Measurements from ENCODE around the gene DOK3. TPM values are rescaled to one million over a fixed set of nuclear protein-coding genes. Genes with fewer than 3 reads are reported as not detected.

Gene DOK3
- total RNA-seq, 2 experiments from 2014 or later = 3.3 to 5.7 TPM

DNA sequence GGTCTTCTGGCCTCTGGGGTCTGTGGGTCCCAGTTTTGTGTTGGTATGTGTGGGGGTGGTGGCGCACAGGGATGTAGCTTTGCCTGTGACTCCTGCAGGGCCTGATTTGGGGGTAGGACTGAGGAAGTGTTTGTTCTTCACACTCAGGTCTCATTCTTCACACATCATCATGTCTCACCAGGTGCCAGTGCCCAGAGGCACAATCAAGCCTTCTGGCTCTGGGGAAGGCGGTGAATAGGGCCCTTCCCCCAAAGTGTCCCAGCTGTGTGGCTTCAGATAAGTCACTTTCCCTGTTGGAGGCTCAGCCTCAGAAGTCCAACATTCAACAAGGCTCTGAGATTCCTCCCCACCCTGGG lies 41.3 kb downstream of the DOK3 start:
- Mint-ChIP-seq H3K36me3 (peaks cover 19% of the 10 kb centered on the region), H3K27ac (peak overlapping the region; percentile 18), H3K4me3 (no peak overlapping the region), H3K4me1 (peaks cover 32% of the 10 kb centered on the region), H3K9me3 (ENCODE audit: low read depth) (no peaks in the 10 kb centered on the region), H3K27me3 (no peaks in the 10 kb centered on the region)
- CTCF ChIA-PET = interaction anchor here (2.2 to 9.1 kb wide), 3 partner anchors 11 to 30 kb away, joined by 9 to 136 read pairs (median 53); partner anchors contain the start of gene PDLIM7
- ATAC-seq (no peak), DNase-seq (no peak)

DNA sequence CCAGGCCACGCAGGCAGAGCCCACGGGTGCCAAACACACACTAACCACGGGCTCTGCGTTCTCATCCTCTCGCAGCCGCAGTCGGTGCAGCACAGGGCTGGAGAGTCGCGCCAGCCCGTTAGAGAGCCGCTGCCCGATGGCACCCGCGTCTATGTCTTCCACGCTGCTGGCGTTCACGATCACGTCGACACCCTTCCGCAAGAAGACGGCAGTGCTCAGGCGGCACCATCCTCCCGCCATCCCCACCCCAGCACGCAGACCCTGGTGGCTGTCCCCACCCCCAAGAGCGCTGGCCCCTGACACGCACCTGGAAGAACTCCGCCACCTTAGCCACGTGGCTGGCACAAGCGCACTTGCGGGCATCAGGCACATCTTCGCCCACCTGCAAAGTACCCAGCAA lies 42.2 kb downstream of the DOK3 start:
- DNase-seq (no peak), ATAC-seq (no peak)
- H3K4me3 Mint-ChIP-seq = no peak overlapping the region
- peaks cover 19% of the 10 kb centered on the region for H3K36me3 Mint-ChIP-seq
- CTCF ChIA-PET = interaction anchor here (1.1 to 6.2 kb wide), 2 partner anchors 13 to 77 kb away, joined by 4 to 53 read pairs; no protein-coding TSS in a partner anchor
- no peaks in the 10 kb centered on the region for H3K9me3 Mint-ChIP-seq (ENCODE audit: low read depth)
- H3K27ac Mint-ChIP-seq = no peak overlapping the region
- no peaks in the 10 kb centered on the region for H3K27me3 Mint-ChIP-seq
- H3K4me1 Mint-ChIP-seq = peaks cover 41% of the 10 kb centered on the region

GRCh38 chr5:177466861-177467260 lies 42.8 kb downstream of the DOK3 start:
- H3K9me3 Mint-ChIP-seq (ENCODE audit: low read depth) = no peaks in the 10 kb centered on the region
- H3K4me3 Mint-ChIP-seq = no peak overlapping the region
- ATAC-seq (no peak), DNase-seq (no peak)
- CTCF ChIA-PET = interaction anchor here (1.1 to 2.6 kb wide), 5 partner anchors 10 to 76 kb away, joined by 3 to 16 read pairs (median 6); no protein-coding TSS in a partner anchor
- peaks cover 43% of the 10 kb centered on the region for H3K4me1 Mint-ChIP-seq
- no peaks in the 10 kb centered on the region for H3K27me3 Mint-ChIP-seq
- H3K27ac Mint-ChIP-seq = no peak overlapping the region
- H3K36me3 Mint-ChIP-seq = peaks cover 19% of the 10 kb centered on the region

- no peak for DNase-seq
- H3K9me3 Mint-ChIP-seq (ENCODE audit: low read depth) = no peaks in the 10 kb centered on the region
- H3K27me3 Mint-ChIP-seq = no peaks in the 10 kb centered on the region
- H3K4me1 Mint-ChIP-seq = peaks cover 32% of the 10 kb centered on the region
- CTCF ChIA-PET = interaction anchor here (1.1 to 2.6 kb wide), 4 partner anchors 8 to 76 kb away, joined by 4 to 16 read pairs (median 9); no protein-coding TSS in a partner anchor
- peaks cover 23% of the 10 kb centered on the region for H3K36me3 Mint-ChIP-seq
- H3K27ac Mint-ChIP-seq = no peak overlapping the region
- no peak for ATAC-seq
- no peak overlapping the region for H3K4me3 Mint-ChIP-seq
Measured at GRCh38 chr5:177465044-177465443, 44.6 kb downstream of the DOK3 start.

- H3K27ac Mint-ChIP-seq = peak overlapping the region; percentile 84
- CTCF ChIA-PET = interaction anchor here (0.9 to 13.4 kb wide), 5 partner anchors 10 to 59 kb away, joined by 3 to 193 read pairs (median 9); partner anchors contain the start of gene PDLIM7
- ATAC-seq (peak; percentile 17), DNase-seq (peak; percentile 59)
- H3K27me3 Mint-ChIP-seq = no peaks in the 10 kb centered on the region
- no peaks in the 10 kb centered on the region for H3K9me3 Mint-ChIP-seq (ENCODE audit: low read depth)
- H3K4me1 Mint-ChIP-seq = peaks cover 32% of the 10 kb centered on the region
- no peak overlapping the region for H3K4me3 Mint-ChIP-seq
- peaks cover 21% of the 10 kb centered on the region for H3K36me3 Mint-ChIP-seq
Measured at GRCh38 chr5:177462021-177462670, 47.5 kb downstream of the DOK3 start.

DNA sequence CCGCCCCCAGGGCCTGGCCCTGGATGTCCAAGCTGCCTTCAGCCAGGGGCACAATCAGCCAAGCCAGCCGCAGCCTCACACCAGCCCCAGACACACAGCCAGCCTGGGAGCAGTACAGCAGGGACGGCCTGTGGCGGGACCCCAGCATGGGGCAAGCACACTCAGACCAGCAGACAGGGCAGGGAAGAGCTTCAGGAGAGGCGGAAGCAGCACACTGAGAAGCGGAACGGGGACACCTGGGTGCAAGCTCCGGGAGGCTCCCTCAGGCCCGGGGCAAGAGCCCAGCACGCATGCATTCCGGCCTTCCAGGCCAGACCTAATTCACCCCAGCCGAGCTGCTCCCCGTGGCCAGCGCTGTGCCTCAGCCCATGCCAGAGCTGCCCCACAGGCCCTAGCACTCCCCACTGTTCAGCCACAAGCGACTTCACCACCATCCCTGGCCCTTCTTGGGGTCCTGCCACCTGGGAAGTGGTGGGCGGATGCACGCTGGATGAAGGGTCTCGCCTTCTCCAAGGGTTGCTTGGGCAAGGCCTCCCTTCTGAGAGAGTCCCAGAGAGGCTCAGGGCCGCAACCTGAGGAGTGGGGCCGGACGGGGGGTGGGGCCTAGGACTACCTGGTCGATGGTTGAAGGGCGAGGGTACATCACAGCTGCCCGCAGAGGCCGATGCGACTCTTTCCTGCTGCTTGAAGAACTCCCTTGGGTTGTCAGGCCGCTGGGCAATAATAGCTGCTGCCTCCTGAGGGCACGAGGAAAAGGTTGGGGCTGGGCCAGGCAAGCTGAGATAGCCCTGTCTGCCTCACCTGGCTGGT lies 49.6 kb downstream of the DOK3 start:
- Mint-ChIP-seq H3K27me3 (no peaks in the 10 kb centered on the region), H3K27ac (no peak overlapping the region), H3K36me3 (peaks cover 7% of the 10 kb centered on the region), H3K4me3 (no peak overlapping the region), H3K9me3 (ENCODE audit: low read depth) (no peaks in the 10 kb centered on the region), H3K4me1 (peaks cover 36% of the 10 kb centered on the region)
- no peak for ATAC-seq
- CTCF ChIA-PET = interaction anchor here (0.7 to 25.5 kb wide), 7 partner anchors 13 to 503 kb away, joined by 3 to 717 read pairs (median 35); partner anchors contain the start of genes DBN1, F12, PDLIM7 and PFN3
- no peak for DNase-seq

DNA sequence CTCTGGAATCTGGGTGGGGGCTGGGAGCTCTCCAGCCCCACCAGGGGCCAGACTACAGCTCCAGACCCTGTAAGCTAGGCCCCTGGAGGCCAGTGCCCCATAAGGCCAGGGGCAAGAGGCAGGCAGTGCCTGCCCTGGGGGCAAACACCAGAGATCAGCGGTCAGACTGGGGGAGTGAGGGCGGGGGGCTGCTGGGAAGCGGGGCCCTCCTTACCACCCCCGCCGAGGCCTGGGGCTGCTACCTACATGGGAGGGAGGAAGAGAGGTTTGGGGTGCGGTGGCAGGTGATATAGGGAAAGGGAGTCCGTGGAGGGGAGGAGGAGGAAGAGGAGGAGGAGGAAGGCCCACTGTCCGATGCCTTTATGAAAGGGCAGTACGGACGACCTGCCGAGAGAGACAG lies 50.3 kb downstream of the DOK3 start:
- H3K4me1 Mint-ChIP-seq = peaks cover 35% of the 10 kb centered on the region
- H3K27me3 Mint-ChIP-seq = no peaks in the 10 kb centered on the region
- ATAC-seq (no peak), DNase-seq (no peak)
- peaks cover 7% of the 10 kb centered on the region for H3K36me3 Mint-ChIP-seq
- no peak overlapping the region for H3K4me3 Mint-ChIP-seq
- H3K9me3 Mint-ChIP-seq (ENCODE audit: low read depth) = no peaks in the 10 kb centered on the region
- CTCF ChIA-PET = interaction anchor here (0.6 to 25.5 kb wide), 8 partner anchors 13 to 88 kb away, joined by 3 to 717 read pairs (median 24); partner anchors contain the start of genes DBN1, F12, PDLIM7 and PFN3
- no peak overlapping the region for H3K27ac Mint-ChIP-seq

DNA sequence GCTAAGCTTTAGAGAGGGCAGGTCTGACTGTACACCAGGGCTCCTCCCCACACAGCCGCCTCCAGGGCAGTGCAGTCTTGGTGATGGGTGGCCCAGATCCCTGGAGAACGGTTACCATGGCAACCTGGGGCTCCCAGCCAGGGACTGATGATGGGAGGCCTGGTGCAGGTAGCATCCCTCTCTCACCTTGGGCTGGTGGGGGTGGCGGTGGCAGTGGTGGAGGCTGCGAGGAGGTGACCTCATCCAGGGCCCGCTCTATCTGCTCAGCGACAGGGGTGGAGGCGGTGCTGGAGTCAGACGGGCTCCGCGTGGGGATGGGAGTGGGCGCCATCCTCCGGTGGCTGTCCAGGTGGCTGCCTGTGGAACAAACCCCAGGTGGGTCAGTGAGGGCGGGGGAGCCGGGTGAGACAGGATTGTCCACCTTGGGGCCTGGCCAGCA lies 50.7 kb downstream of the DOK3 start:
- ATAC-seq (no peak), DNase-seq (no peak)
- H3K4me3 Mint-ChIP-seq = no peak overlapping the region
- no peak overlapping the region for H3K27ac Mint-ChIP-seq
- H3K36me3 Mint-ChIP-seq = peaks cover 7% of the 10 kb centered on the region
- no peaks in the 10 kb centered on the region for H3K9me3 Mint-ChIP-seq (ENCODE audit: low read depth)
- peaks cover 37% of the 10 kb centered on the region for H3K4me1 Mint-ChIP-seq
- H3K27me3 Mint-ChIP-seq = no peaks in the 10 kb centered on the region
- CTCF ChIA-PET = interaction anchor here (0.6 to 25.5 kb wide), 7 partner anchors 14 to 88 kb away, joined by 3 to 717 read pairs (median 35); partner anchors contain the start of genes DBN1, F12, PDLIM7 and PFN3

DNA sequence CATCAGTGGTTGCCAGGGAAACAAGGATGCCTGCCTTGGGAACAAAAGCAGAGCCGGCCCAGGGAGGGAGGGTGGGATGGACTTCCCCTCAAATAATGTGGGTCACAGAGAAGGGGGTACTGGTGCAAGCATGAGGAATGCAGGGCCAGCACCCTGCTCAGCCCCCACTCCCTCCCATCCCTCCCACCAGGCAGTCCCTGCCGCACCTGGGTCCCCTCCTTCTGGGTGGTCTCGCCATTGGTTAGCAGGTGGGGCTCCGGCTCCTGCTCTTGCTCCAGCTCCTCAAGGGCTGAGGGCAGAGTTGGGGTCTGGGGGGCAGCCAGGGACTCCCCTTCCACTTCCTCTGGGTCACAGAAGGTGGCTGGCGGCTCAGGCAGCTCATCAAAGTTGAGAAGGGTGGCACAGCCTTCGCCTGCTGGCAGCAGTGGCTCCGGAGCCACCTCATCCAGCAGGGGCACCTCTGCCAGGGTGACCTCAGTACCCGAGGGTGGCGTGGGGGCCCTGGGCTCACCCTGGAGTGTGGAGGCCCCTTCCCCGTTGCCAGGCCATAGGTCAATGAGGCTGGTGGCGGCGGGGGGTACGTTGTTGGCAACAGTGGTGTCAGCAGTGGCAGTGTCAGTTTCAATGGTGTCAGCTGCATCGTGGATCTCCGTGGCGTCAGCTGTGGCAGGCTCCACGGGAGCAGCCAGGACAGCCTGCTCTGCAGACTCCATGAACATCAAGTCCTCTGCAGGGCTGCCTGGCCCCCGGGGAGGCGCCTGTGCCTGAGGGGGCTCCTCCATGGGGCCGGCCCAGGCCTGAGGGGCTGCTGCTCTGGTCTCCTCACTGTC lies 51.6 kb downstream of the DOK3 start:
- ATAC-seq = no peak
- CTCF ChIA-PET = interaction anchor here (0.6 to 25.5 kb wide), 20 partner anchors 8 to 344 kb away, joined by 3 to 717 read pairs (median 9); partner anchors contain the start of genes DBN1, F12, MXD3 and PDLIM7
- no peaks in the 10 kb centered on the region for H3K9me3 Mint-ChIP-seq (ENCODE audit: low read depth)

DNA sequence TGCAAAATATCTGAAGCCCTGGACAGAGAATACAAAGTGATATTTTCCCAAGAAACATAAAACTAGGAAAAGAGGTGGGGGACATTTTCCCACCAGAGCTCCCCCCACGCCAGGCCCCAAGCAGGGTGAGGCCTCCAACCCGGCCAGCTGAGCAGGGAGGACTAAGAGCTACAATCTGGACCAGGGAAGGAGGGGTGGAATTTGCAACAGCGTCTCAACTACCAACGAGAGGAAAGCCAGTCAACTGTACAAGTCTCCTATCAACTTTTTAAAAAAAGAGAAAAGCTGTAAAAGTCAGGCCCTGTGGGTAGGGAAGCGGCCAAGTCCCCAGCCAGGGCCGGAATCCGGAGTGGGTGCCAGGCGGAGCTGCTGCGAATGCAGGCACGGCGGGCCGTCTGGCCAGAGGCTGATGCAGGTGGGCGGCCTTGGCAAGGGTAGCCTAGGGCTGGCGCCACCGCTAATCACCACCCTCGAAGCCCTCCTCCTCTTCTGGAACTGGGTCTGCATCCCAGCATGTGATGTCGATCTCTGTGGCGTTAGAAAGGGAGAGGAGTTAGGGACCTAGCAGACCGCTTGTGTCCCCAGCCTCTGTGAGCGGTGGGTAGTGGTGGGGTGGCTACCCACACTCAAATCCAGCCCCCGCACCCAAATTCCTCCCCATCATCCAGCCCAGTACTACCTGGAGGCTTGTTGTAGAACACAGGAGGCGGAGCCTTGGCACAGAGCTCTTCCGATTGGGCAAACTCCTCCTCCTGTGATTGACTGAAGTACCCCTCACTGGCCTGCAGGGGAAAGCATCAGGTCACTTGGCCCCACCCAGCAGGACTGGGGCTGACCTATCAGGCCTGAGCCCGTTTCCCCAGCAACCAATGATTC lies 52.4 kb downstream of the DOK3 start:
- H3K4me1 Mint-ChIP-seq = peaks cover 29% of the 10 kb centered on the region
- no peaks in the 10 kb centered on the region for H3K9me3 Mint-ChIP-seq (ENCODE audit: low read depth)
- H3K36me3 Mint-ChIP-seq = peaks cover 7% of the 10 kb centered on the region
- ATAC-seq = peak; percentile 21
- H3K27me3 Mint-ChIP-seq = peaks cover 5% of the 10 kb centered on the region
- peak overlapping the region; percentile 71 for H3K27ac Mint-ChIP-seq
- CTCF ChIA-PET = interaction anchor here (0.6 to 25.5 kb wide), 26 partner anchors 9 to 344 kb away, joined by 3 to 717 read pairs (median 6); partner anchors contain the start of genes DBN1, DOK3, F12 and LMAN2
- no peak overlapping the region for H3K4me3 Mint-ChIP-seq
- DNase-seq = peak; percentile 81

More for the DNA sequence above, 51.6 kb downstream of the DOK3 start:
- Mint-ChIP-seq H3K4me1 (peaks cover 37% of the 10 kb centered on the region), H3K27ac (no peak overlapping the region), H3K36me3 (peaks cover 7% of the 10 kb centered on the region), H3K4me3 (no peak overlapping the region), H3K27me3 (peaks cover 4% of the 10 kb centered on the region)
- DNase-seq = no peak

- Mint-ChIP-seq H3K9me3 (ENCODE audit: low read depth) (no peaks in the 10 kb centered on the region), H3K36me3 (peaks cover 6% of the 10 kb centered on the region), H3K27me3 (peaks cover 5% of the 10 kb centered on the region), H3K27ac (peak overlapping the region; percentile 85), H3K4me3 (no peak overlapping the region), H3K4me1 (peaks cover 22% of the 10 kb centered on the region)
- DNase-seq (no peak), ATAC-seq (no peak)
- CTCF ChIA-PET = interaction anchor here (1.0 to 25.5 kb wide), 20 partner anchors 9 to 343 kb away, joined by 3 to 717 read pairs (median 8); partner anchors contain the start of genes DBN1, DOK3, F12 and LMAN2
Measured at GRCh38 chr5:177456591-177456964, 53.0 kb downstream of the DOK3 start.

Data from activated CD8-positive, alpha-beta memory T cell treated with anti-CD3 and anti-CD28 coated beads, Interleukin-2, amount 10 ng/mL, durations not matched to agents 7 days and 5 days (primary cell).